B cell (primary cell): Measurements from ENCODE around the gene CNGB1. TPM values are rescaled to one million over a fixed set of nuclear protein-coding genes. Genes with fewer than 3 reads are reported as not detected.

Source experiments
- ATAC-seq: fragments of 200-7000 bp; cut with Tn5 transposase; one replicate; pipeline ENCODE4 v1.10.0; 2021; ENCODE audit warnings: low read depth, mild to moderate bottlenecking, moderate number of reproducible peaks, moderate library complexity
- CTCF ChIA-PET: fragments of 350-600 bp; sonication (Branson Sonifier 250); formaldehyde crosslinking; loops from one replicate; lab custom pipeline; 2021; ENCODE audit warnings: antibody characterized with exemption, inconsistent platforms; lab: Charles Lee
- POLR2A ChIA-PET: fragments of 350-600 bp; sonication (Branson Sonifier 250); formaldehyde crosslinking; loops from one replicate; lab custom pipeline; 2021; ENCODE audit warnings: antibody characterized with exemption; lab: Charles Lee
- DNase-seq: peaks from one replicate; pipeline ENCODE4 v3.0.0; 2013
- H2AFZ ChIP-seq: 2 replicates; pipeline ENCODE4 v1.6.1; 2012; ENCODE audit warnings: mild to moderate bottlenecking, low read depth, low read length; ENCODE audit not compliant: insufficient read depth, poor library complexity, severe bottlenecking
- H3K27ac ChIP-seq, 2 donors: 1 replicate in 1 of 2; 2 replicates in 1 of 2; pipeline ENCODE4 v1.5.1; 2012 to 2013; ENCODE audit warnings: low read length in 2 of 2, mild to moderate bottlenecking in 2 of 2, moderate library complexity in 1 of 2
- H3K27me3 ChIP-seq, 4 experiments: fragments of 200-600 bp in 1 of 4; sonication (generic) in 1 of 4; replicated peaks in 1 of 4; 1 replicate in 2 of 4; 2 replicates in 2 of 4; pipeline versions ENCODE4 v1.6.1 to v1.7.0; 2013 to 2016; ENCODE audit warnings: low read length in 3 of 4, mild to moderate bottlenecking in 2 of 4, mixed read lengths in 1 of 4, moderate library complexity in 1 of 4; ENCODE audit not compliant: insufficient read depth in 4 of 4, control insufficient read depth in 3 of 4; ENCODE audit errors: control extremely low read depth in 1 of 4
- H3K36me3 ChIP-seq, 2 experiments: replicated peaks in 1 of 2; 1 replicate in 1 of 2; 2 replicates in 1 of 2; pipeline versions ENCODE4 v1.6.1 to v1.7.1; 2013; ENCODE audit warnings: low read length in 1 of 2; ENCODE audit not compliant: insufficient read depth in 2 of 2, control insufficient read depth in 1 of 2; ENCODE audit errors: control extremely low read depth in 1 of 2, extremely low read depth in 1 of 2
- H3K4me1 ChIP-seq, 2 donors: fragments of 200-600 bp in 1 of 2; sonication (generic) in 1 of 2; 1 replicate in 1 of 2; 2 replicates in 1 of 2; pipeline versions ENCODE4 v1.5.1 to v1.6.1; 2013 to 2017; ENCODE audit warnings: low read length in 2 of 2; ENCODE audit not compliant: control insufficient read depth in 2 of 2, insufficient read depth in 2 of 2
- H3K4me2 ChIP-seq: replicated peaks from 2 replicates; pipeline ENCODE3; 2012; ENCODE audit warnings: mild to moderate bottlenecking, low read depth, low read length; ENCODE audit not compliant: poor library complexity, severe bottlenecking
- H3K4me3 ChIP-seq, 5 experiments: fragments of 200-600 bp in 1 of 5; sonication (generic) in 1 of 5; 1 replicate in 3 of 5; 2 replicates in 2 of 5; pipeline versions ENCODE4 v1.5.1 to v1.7.0; 2011 to 2016; ENCODE audit warnings: low read length in 4 of 5, mild to moderate bottlenecking in 4 of 5, low read depth in 2 of 5, control low read depth in 1 of 5, moderate library complexity in 1 of 5; ENCODE audit not compliant: insufficient read depth in 1 of 5; ENCODE audit errors: control extremely low read depth in 1 of 5, extremely low read depth in 1 of 5
- H3K79me2 ChIP-seq: fragments of 200-600 bp; sonication (generic); one replicate; pipeline ENCODE4 v1.6.0; 2016; ENCODE audit warnings: low read length; ENCODE audit not compliant: control insufficient read depth, insufficient read depth
- H3K9ac ChIP-seq: fragments of 200-600 bp; sonication (generic); 2 replicates; pipeline ENCODE4 v1.6.1; 2017; ENCODE audit warnings: mild to moderate bottlenecking, low read length, moderate library complexity
- H3K9me3 ChIP-seq, 3 donors: one replicate each; pipeline versions ENCODE4 v1.6.1 to v1.7.1; 2013; ENCODE audit warnings: low read length in 2 of 3; ENCODE audit not compliant: control insufficient read depth in 2 of 3, insufficient read depth in 1 of 3; ENCODE audit errors: control extremely low read depth in 1 of 3
- H4K20me1 ChIP-seq: 2 replicates; pipeline ENCODE4 v1.6.0; 2012; ENCODE audit warnings: mild to moderate bottlenecking, low read length; ENCODE audit not compliant: insufficient read depth, control insufficient read depth, poor library complexity, severe bottlenecking
- H3K27ac Mint-ChIP-seq: one replicate; pipeline ENCODE4 v1.8.0; 2021; ENCODE audit warnings: mixed read lengths
- H3K27me3 Mint-ChIP-seq: one replicate; pipeline ENCODE4 v1.8.0; 2021; ENCODE audit warnings: mixed read lengths
- H3K4me1 Mint-ChIP-seq: one replicate; pipeline ENCODE4 v1.8.0; 2021; ENCODE audit warnings: mixed read lengths
- H3K4me3 Mint-ChIP-seq: one replicate; pipeline ENCODE4 v1.8.0; 2021; ENCODE audit warnings: mixed read lengths
- H3K9me3 Mint-ChIP-seq: one replicate; pipeline ENCODE4 v1.8.0; 2022; ENCODE audit warnings: mixed read lengths; ENCODE audit not compliant: insufficient read depth
- CTCF ChIP-seq: fragments of 200-600 bp; IDR thresholded peaks from one replicate; pipeline ENCODE4 v1.8.0; 2022; ENCODE audit warnings: antibody characterized with exemption, mild to moderate bottlenecking
- EZH2 ChIP-seq: IDR thresholded peaks from 2 replicates; pipeline ENCODE4 v1.6.1; 2012; ENCODE audit warnings: borderline replicate concordance, low read depth, mild to moderate bottlenecking, moderate library complexity, low read length; ENCODE audit not compliant: insufficient read depth, poor library complexity, severe bottlenecking
- WGBS: methylation state at CpG from one replicate; pipeline ENCODE4 v1.1.5; 2013; ENCODE audit warnings: missing lambda C conversion rate; ENCODE audit not compliant: insufficient coverage; 5-methylcytosine and 5-hydroxymethylcytosine counted together
- intact Hi-C: fragments of 100-400 bp; cut with micrococcal nuclease; formaldehyde crosslinking; loops from one replicate; pipeline ENCODE4 v1.10.0; 2022
- polyA plus RNA-seq: library from polyadenylated mRNA; depleted of rRNA; stranded (reverse); fragments of >200 nt; gene quantifications from 2 replicates; pipeline ENCODE4 v1.2.3, GENCODE V29; 2012
- total RNA-seq, 2 donors: library from RNA; stranded (reverse); fragments of 120-200 nt in 1 of 2; gene quantifications; 1 replicate in 1 of 2; 2 replicates in 1 of 2; pipeline versions ENCODE4 v1.2.3 to v1.2.4, GENCODE V29; 2013 to 2022

CNGB1 gene
- total and polyA plus RNA-seq, 2 donors (not counting 1 experiment from before 2014, with no cell fraction given), result not detected

GRCh38 chr16:58002936-58003335 is 32.0 kb upstream of the CNGB1 start:
- Histone ChIP-seq H2AFZ (no peak overlapping the region), H3K36me3 (peaks cover 1 to 8% of the 10 kb centered on the region in 2 experiments), H4K20me1 (peaks cover 11% of the 10 kb centered on the region), H3K9me3 (peaks cover 0 to 5% (median 0%) of the 10 kb centered on the region in 3 donors), H3K79me2 (peaks cover 15% of the 10 kb centered on the region), H3K9ac (no peak overlapping the region), H3K27ac (no peak overlapping the region), H3K4me3 (no peak overlapping the region), H3K27me3 (no peaks in the 10 kb centered on the region), H3K4me1 (peaks cover 16 to 26% of the 10 kb centered on the region in 2 donors), H3K4me2 (no peak overlapping the region)
- no peak for TF ChIP-seq EZH2
- TF ChIP-seq CTCF, result no peak
- ATAC-seq, result no peak
- POLR2A ChIA-PET, result no interaction called here
- no peaks in the 10 kb centered on the region for H3K9me3 Mint-ChIP-seq
- intact Hi-C loops, result loop anchor here (5.0 to 10.0 kb wide), 4 partner anchors 194 to 758 kb away; partner anchors contain the start of genes ARL2BP, CSNK2A2, GOT2 and POLR2C
- no peak for DNase-seq
- H3K4me1 Mint-ChIP-seq, result peaks cover 34% of the 10 kb centered on the region
- no peaks in the 10 kb centered on the region for H3K27me3 Mint-ChIP-seq
- CTCF ChIA-PET, result interaction anchor here (1.9 to 4.6 kb wide), 3 partner anchors 97 to 412 kb away, joined by 7 to 34 read pairs (median 8); no protein-coding TSS in a partner anchor
- peak overlapping the region; percentile 97 for H3K4me3 Mint-ChIP-seq
- 97% methylated on average over 3 of the region's 5 CpGs for WGBS
- H3K27ac Mint-ChIP-seq, result no peak overlapping the region

GRCh38 chr16:58002416-58002800 is 31.5 kb upstream of the CNGB1 start:
- H3K79me2 ChIP-seq, result peaks cover 15% of the 10 kb centered on the region
- POLR2A ChIA-PET, result no interaction called here
- Mint-ChIP-seq H3K4me1 (peaks cover 34% of the 10 kb centered on the region), H3K9me3 (no peaks in the 10 kb centered on the region), H3K27me3 (no peaks in the 10 kb centered on the region), H3K4me3 (peak overlapping the region; percentile 97), H3K27ac (no peak overlapping the region)
- 96% methylated on average over 9 of the region's 9 CpGs for WGBS
- H3K36me3 ChIP-seq, result peaks cover 1 to 13% of the 10 kb centered on the region in 2 experiments
- no peaks in the 10 kb centered on the region for H3K27me3 ChIP-seq
- TF ChIP-seq CTCF, result no peak
- no peak for TF ChIP-seq EZH2
- no peak overlapping the region for H3K4me3 ChIP-seq
- H4K20me1 ChIP-seq, result peaks cover 12% of the 10 kb centered on the region
- no peak overlapping the region for H3K27ac ChIP-seq
- H2AFZ ChIP-seq, result no peak overlapping the region
- H3K9ac ChIP-seq, result no peak overlapping the region
- H3K9me3 ChIP-seq, result peaks cover 0 to 5% (median 0%) of the 10 kb centered on the region in 3 donors
- intact Hi-C loops, result loop anchor here (5.0 to 10.0 kb wide), 4 partner anchors 195 to 758 kb away; partner anchors contain the start of genes ARL2BP, CSNK2A2, GOT2 and POLR2C
- CTCF ChIA-PET, result interaction anchor here (1.5 to 2.7 kb wide), 4 partner anchors 22 to 411 kb away, joined by 4 to 15 read pairs (median 8); no protein-coding TSS in a partner anchor
- H3K4me1 ChIP-seq, result peaks cover 16 to 26% of the 10 kb centered on the region in 2 donors
- ATAC-seq, result no peak
- H3K4me2 ChIP-seq, result no peak overlapping the region
- no peak for DNase-seq
